Esophagus muscularis mucosa (tissue), 4 donors: ENCODE measurements around the gene OR4X1.
"Not testable (repeated sequence)": the region's sequence is repeated elsewhere in the genome, so short reads cannot be mapped to it uniquely, and the experiment has no call there.

Experiments used
- CTCF ChIP-seq, 3 experiments: fragments of 200-600 bp in 2 of 3; fragments of 450-650 bp in 1 of 3; sonication (generic) in 2 of 3; IDR thresholded peaks; one replicate each; pipeline ENCODE4 v1.5.1; 2017 to 2019; ENCODE audit warnings: antibody characterized with exemption in 3 of 3, mild to moderate bottlenecking in 2 of 3, moderate library complexity in 1 of 3
- EP300 ChIP-seq: sonication (generic); formaldehyde crosslinking; IDR thresholded peaks from one replicate; pipeline ENCODE4 v1.6.1; 2017; ENCODE audit warnings: antibody characterized with exemption
- POLR2A ChIP-seq: fragments of 450-650 bp; IDR thresholded peaks from one replicate; pipeline ENCODE4 v1.6.1; 2017; ENCODE audit warnings: antibody characterized with exemption, moderate library complexity, mild to moderate bottlenecking, low read depth
- POLR2AphosphoS5 ChIP-seq, 2 donors: sonication (generic); formaldehyde crosslinking; IDR thresholded peaks; one replicate each; pipeline ENCODE4 v1.6.1; 2017; ENCODE audit warnings: antibody characterized with exemption in 2 of 2

- not testable (repeated sequence) for TF ChIP-seq CTCF (IDR thresholded peaks at IDR 0.05); POLR2AphosphoS5 (IDR thresholded peaks at IDR 0.05); EP300; POLR2A
Observed at GRCh38 chr11:48313590-48313989, 49.9 kb downstream of the OR4X1 start.
